ENCODE results near the gene SLC4A4.

The SLC4A4 gene

DNA sequence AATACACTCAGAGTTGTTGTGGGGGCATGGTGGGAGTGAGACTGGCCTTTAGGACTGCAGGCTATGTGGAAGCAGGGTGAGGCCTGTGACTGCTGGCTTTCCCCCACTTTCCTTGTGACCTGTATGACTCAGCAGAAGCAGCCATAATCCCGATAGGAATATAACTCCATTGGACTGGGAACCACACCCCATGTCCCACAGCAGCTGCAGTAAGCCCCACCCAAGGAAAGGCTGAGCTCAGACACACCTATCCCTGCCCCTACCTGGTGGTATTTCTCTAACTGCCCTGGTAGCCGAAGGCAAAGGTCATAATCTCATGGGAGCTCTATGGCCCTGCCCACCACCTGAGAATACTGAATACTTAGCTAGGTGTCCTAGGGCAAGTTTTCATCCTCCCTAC lies 275.8 kb downstream of the SLC4A4 start:
- Histone ChIP-seq H4K20me1 (ENCODE audit: control insufficient read depth, insufficient read depth, low read depth, low read length) (no peaks in the 10 kb centered on the region), H3K4me3 (ENCODE audit: low read length) (no peak overlapping the region), H3K27ac (ENCODE audit: low read depth, low read length) (no peak overlapping the region), H3K4me2 (ENCODE audit: low read length) (no peak overlapping the region), H3K27me3 (ENCODE audit: control insufficient read depth, low read length) (no peaks in the 10 kb centered on the region), H3K9me2 (replicated peaks; ENCODE audit: control insufficient read depth, low read length) (no peaks in the 10 kb centered on the region), H3K4me1 (ENCODE audit: control insufficient read depth, low read length) (no peaks in the 10 kb centered on the region), H3F3A (ENCODE audit: control insufficient read depth, insufficient read depth) (no peaks in the 10 kb centered on the region), H3K9me3 (ENCODE audit: control insufficient read depth, insufficient read depth, low read length) (no peaks in the 10 kb centered on the region), H3K79me2 (ENCODE audit: control insufficient read depth, low read length) (no peaks in the 10 kb centered on the region), H3K36me3 (ENCODE audit: control insufficient read depth, low read length) (no peaks in the 10 kb centered on the region)
- TF ChIP-seq, protein P1, sequence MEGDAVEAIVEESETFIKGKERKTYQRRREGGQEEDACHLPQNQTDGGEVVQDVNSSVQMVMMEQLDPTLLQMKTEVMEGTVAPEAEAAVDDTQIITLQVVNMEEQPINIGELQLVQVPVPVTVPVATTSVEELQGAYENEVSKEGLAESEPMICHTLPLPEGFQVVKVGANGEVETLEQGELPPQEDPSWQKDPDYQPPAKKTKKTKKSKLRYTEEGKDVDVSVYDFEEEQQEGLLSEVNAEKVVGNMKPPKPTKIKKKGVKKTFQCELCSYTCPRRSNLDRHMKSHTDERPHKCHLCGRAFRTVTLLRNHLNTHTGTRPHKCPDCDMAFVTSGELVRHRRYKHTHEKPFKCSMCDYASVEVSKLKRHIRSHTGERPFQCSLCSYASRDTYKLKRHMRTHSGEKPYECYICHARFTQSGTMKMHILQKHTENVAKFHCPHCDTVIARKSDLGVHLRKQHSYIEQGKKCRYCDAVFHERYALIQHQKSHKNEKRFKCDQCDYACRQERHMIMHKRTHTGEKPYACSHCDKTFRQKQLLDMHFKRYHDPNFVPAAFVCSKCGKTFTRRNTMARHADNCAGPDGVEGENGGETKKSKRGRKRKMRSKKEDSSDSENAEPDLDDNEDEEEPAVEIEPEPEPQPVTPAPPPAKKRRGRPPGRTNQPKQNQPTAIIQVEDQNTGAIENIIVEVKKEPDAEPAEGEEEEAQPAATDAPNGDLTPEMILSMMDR (IDR thresholded peaks at IDR 0.05; ENCODE audit: low read depth, low read length, poor library complexity, severe bottlenecking), result no peak
- TF ChIP-seq EZH2phosphoT487 (IDR thresholded peaks at IDR 0.05; ENCODE audit: borderline replicate concordance, low read length), result no peak

DNA sequence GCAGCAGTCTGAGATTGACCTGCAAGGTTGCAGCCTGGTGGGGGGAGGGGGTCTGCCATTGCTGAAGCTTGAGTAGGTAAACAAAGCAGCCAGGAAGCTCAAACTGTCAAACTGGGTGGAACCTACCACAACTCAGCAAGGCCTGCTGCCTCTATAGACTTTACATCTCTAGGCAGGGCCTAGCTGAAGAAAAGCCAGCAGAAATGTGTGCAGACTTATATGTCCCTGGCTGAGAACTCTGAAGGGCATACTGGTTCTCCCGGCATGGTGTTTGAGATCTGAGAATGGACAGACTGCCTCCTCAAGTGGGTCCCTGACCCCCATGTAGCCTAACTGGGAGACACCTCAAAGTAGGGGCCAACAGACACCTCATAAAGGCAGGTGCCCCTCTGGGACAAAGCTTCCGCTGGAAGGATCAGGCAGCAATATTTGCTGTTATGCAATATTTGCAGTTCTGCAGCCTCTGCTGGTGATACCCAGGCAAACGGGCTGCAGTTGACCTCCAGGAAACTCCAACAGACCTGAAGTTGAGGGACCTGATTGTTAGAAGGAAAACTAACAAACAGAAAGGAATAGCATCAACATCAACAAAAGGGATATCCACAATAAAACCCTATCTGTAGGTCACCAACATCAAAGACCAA lies 277.5 kb downstream of the SLC4A4 start:
- Histone ChIP-seq H3K27me3 (ENCODE audit: control insufficient read depth, low read length) (no peaks in the 10 kb centered on the region), H3K27ac (ENCODE audit: low read depth, low read length) (no peak overlapping the region), H3K9me2 (replicated peaks; ENCODE audit: control insufficient read depth, low read length) (no peaks in the 10 kb centered on the region), H3K9me3 (ENCODE audit: control insufficient read depth, insufficient read depth, low read length) (no peaks in the 10 kb centered on the region), H3K79me2 (ENCODE audit: control insufficient read depth, low read length) (no peaks in the 10 kb centered on the region), H3K4me2 (ENCODE audit: low read length) (no peak overlapping the region), H3F3A (ENCODE audit: control insufficient read depth, insufficient read depth) (no peaks in the 10 kb centered on the region), H4K20me1 (ENCODE audit: control insufficient read depth, insufficient read depth, low read depth, low read length) (no peaks in the 10 kb centered on the region), H3K36me3 (ENCODE audit: control insufficient read depth, low read length) (no peaks in the 10 kb centered on the region), H3K4me3 (ENCODE audit: low read length) (no peak overlapping the region), H3K4me1 (ENCODE audit: control insufficient read depth, low read length) (no peaks in the 10 kb centered on the region)
- TF ChIP-seq, protein P1 (IDR thresholded peaks at IDR 0.05; ENCODE audit: low read depth, low read length, poor library complexity, severe bottlenecking), result no peak
- no peak for TF ChIP-seq EZH2phosphoT487 (IDR thresholded peaks at IDR 0.05; ENCODE audit: borderline replicate concordance, low read length)
